NCI-H2107 treated with DMSO at 0.1 percent for 48 hours (cell line): ENCODE data around the gene IL18BP.

Experiments
- DNase-seq: peaks from one replicate; lab custom pipeline; 2025; ENCODE audit not compliant: unreplicated experiment; lab: John Stamatoyannopoulos, UW

The IL18BP gene

DNA sequence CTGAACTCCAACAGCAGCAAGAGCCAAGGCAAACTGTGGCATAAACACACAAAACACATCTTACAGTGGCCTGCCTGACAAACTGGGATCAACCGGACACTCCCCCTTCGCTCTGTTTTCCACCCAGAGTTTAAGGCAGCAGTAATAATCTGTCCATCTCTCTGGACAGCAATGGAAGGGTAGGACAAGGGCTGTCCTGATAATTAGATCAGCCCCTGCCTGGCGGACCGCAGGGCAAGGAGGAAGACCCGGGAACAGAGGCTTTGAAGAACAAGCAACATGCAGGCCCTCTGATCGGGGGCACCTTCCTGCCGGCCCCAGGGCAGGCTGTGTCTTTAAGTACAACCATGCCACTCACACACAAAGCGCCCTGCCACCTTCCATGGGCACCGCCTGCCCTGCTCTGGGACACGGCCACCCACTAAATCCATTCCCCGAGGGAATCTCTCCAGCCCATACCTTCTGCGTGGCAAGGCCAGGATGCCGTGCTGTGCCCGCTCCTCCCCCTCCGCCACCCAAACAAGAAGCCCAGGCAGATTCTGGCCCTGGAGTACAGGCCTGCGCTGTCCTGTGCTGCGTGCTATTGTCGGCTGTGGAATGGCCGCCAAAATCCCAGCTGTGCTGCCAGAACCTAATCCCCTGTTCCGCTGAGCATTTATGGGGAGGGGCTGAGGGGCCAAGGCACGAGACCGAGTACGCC lies 42.8 kb downstream of the IL18BP start:
- DNase-seq: peak; percentile 48

DNA sequence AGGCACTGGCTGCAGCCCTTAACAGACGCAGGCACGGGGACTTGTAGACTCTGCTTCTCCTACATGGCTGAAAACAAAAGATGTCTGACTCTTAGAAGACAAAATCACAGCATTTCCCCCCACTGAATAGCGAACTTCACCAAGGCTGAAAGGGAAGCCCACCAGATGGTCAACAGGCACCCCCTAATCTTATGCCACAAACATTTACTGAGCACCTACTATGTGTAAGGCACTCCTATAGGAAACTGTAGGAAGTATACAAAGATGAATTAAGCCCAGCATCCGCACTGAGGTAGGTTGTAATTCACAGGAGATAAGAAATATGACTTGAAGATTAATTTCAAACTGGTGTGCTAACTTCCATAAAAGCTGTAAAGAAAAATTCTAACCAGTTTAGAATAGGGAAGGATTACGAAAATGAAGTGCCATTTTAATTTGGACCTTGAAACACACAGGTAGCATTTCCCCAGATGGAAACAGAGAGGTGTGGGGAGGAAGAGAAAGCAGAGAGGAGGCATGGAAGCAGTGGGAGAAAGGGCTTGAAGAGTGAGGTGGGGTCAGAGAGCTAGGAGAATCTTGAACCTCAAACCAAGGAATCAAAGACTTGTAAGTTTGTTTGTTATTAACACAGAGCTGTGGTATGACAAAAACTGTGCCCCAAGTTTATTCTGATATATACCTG lies 43.5 kb downstream of the IL18BP start:
- no peak for DNase-seq

DNA sequence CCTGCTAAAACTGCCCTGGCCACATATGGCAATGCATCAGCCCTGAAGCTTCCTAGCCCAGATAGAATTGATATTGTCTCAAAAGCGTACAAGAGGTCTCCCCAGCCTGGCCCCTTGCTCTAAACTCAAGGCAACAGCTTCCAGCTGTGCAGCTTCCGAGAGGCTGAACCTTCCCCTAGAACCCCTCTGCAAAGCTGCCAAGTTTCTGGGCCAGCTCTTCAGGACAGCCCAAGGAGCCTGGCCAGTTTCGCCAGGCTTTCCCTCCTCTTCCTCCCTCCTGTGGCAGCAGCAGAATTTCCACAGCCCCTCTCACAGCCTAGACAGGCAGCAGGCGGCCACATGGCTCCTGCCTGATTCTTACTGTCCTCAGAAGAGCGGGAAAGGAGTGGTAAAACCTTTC lies 47.1 kb downstream of the IL18BP start:
- DNase-seq: no peak

DNA sequence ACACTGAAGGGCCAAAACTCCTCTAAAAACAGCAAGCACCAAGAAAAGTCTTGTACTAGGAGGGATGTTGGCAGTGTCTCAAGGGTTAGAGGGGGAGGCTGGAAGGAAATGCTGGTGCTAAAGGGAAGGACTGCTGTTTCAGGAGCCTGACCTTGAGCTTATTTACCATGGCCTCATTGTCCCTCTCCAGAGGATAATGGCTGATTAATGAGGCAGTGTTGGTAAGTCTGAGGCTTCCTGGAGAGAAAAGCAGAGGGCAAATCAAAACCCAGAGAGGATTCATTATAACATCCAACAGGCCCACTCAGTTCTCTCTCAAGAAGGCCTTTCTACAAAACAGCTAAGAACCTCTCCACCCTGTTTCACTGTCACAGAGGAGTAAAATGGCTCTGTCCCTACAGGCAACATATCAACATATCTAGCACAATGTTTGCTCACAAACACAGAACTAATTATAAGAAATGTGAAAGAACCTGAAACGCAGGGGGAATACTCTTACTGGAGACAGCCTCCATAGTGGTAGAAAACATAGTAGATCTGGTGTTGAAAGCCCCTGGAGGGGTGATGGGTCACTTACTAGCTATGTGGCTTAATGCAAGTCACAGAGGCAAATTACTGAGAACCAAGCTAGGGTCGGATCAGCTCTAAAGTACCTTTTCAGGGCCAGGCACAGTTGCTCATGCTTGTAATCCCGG lies 50.2 kb downstream of the IL18BP start:
- no peak for DNase-seq
